HCT116 (cell line): ENCODE results near the gene FAM20C. TPM values are rescaled to one million over a fixed set of nuclear protein-coding genes. Genes with fewer than 3 reads are reported as not detected.

Source experiments
- ATAC-seq: fragments of 200-7000 bp; cut with Tn5 transposase; 2 replicates; pipeline ENCODE4 v1.9.1; 2020; ENCODE audit warnings: mild to moderate bottlenecking, moderate library complexity
- BruUV-seq: library from RNA; stranded (reverse); fragments of 400-500 nt; replicated peaks from 2 replicates; lab custom pipeline; 2021; lab: Mats Ljungman, UMichigan
- CTCF ChIA-PET: fragments of 300-600 bp; sonication (Branson Sonifier 250); formaldehyde crosslinking; loops from one replicate; lab custom pipeline; 2021; ENCODE audit warnings: antibody characterized with exemption; lab: Charles Lee
- POLR2A ChIA-PET: fragments of 300-600, 350-600 bp; sonication (Branson Sonifier 250); formaldehyde crosslinking; loops from one replicate; lab custom pipeline; 2021; ENCODE audit warnings: antibody characterized with exemption; lab: Charles Lee
- RAD21 ChIA-PET, 2 experiments: fragments of 300-600 bp; sonication (Branson Sonifier 250); formaldehyde crosslinking; loops; one replicate each; lab custom pipeline; 2023; ENCODE audit warnings: low total read pairs in 2 of 2; ENCODE audit not compliant: uncharacterized antibody in 2 of 2, unreplicated experiment in 2 of 2, low non-redundant PET in 1 of 2; lab: Charles Lee
- DNase-seq: peaks from one replicate; pipeline ENCODE4 v3.0.0-alpha.2; 2010; ENCODE audit warnings: low read depth, low spot score
- H2AFZ ChIP-seq: fragments of 200-600 bp; shearing (Covaris generic), sonication (generic); 2 replicates; pipeline ENCODE4 v1.6.1; 2017; ENCODE audit warnings: low read depth, mixed run types, mixed read lengths, antibody characterized with exemption, low read length; ENCODE audit not compliant: poor library complexity, severe bottlenecking
- H3K27ac ChIP-seq: 2 replicates; pipeline ENCODE4 v1.5.1; 2012; ENCODE audit warnings: low read depth, low read length
- H3K27me3 ChIP-seq: fragments of 200-600 bp; sonication (generic); 2 replicates; pipeline ENCODE4 v1.6.1; 2016; ENCODE audit warnings: mixed run types, low read length, mixed read lengths; ENCODE audit not compliant: insufficient read depth
- H3K36me3 ChIP-seq, 2 experiments: fragments of 200-500 bp in 1 of 2; fragments of 200-600 bp in 1 of 2; sonication (Bioruptor generic) in 1 of 2; sonication (generic) in 1 of 2; 2 replicates each; pipeline versions ENCODE4 v1.5.1 to v1.6.1; 2014 to 2016; ENCODE audit warnings: low read length in 2 of 2, inconsistent platforms in 1 of 2, mixed read lengths in 1 of 2, mixed run types in 1 of 2; ENCODE audit not compliant: insufficient read depth in 2 of 2, control insufficient read depth in 1 of 2
- H3K4me1 ChIP-seq, 2 experiments: fragments of 200-600 bp in 1 of 2; sonication (generic) in 1 of 2; 2 replicates each; pipeline versions ENCODE4 v1.5.1 to v1.6.1; 2012 to 2017; ENCODE audit warnings: low read length in 2 of 2, inconsistent platforms in 1 of 2, mild to moderate bottlenecking in 1 of 2, mixed read lengths in 1 of 2, mixed run types in 1 of 2, moderate library complexity in 1 of 2; ENCODE audit not compliant: insufficient read depth in 2 of 2, control insufficient read depth in 1 of 2
- H3K4me2 ChIP-seq: fragments of 200-600 bp; sonication (generic); 2 replicates; pipeline ENCODE4 v1.6.1; 2017; ENCODE audit warnings: mixed run types, low read length, mixed read lengths
- H3K4me3 ChIP-seq, 2 experiments: fragments of 200-600 bp in 1 of 2; sonication (generic) in 1 of 2; replicated peaks in 1 of 2; 2 replicates each; pipeline ENCODE4 v1.5.1; 2011 to 2016; ENCODE audit warnings: low read length in 2 of 2, control low read depth in 1 of 2, low read depth in 1 of 2, mild to moderate bottlenecking in 1 of 2, mixed read lengths in 1 of 2, mixed run types in 1 of 2
- H3K79me2 ChIP-seq: fragments of 200-600 bp; sonication (generic); 2 replicates; pipeline ENCODE4 v1.6.1; 2017; ENCODE audit warnings: mild to moderate bottlenecking, mixed run types, low read length, moderate library complexity, mixed read lengths; ENCODE audit not compliant: insufficient read depth
- H3K9ac ChIP-seq: fragments of 200-600 bp; sonication (generic); 2 replicates; pipeline ENCODE4 v1.6.1; 2016; ENCODE audit warnings: low read length, mixed read lengths
- H3K9me2 ChIP-seq: fragments of 200-600 bp; sonication (generic), shearing (Covaris generic); 2 replicates; pipeline ENCODE4 v1.6.1; 2017; ENCODE audit warnings: mixed run types, mild to moderate bottlenecking, moderate library complexity; ENCODE audit not compliant: insufficient read depth
- H3K9me3 ChIP-seq, 2 experiments: fragments of 200-500 bp in 1 of 2; fragments of 200-600 bp in 1 of 2; sonication (Bioruptor generic) in 1 of 2; sonication (generic) in 1 of 2; 2 replicates each; pipeline ENCODE4 v1.6.1; 2014 to 2017; ENCODE audit warnings: low read length in 2 of 2, mixed read lengths in 2 of 2, inconsistent platforms in 1 of 2, low read depth in 1 of 2, mild to moderate bottlenecking in 1 of 2, mixed run types in 1 of 2, moderate library complexity in 1 of 2; ENCODE audit not compliant: control insufficient read depth in 1 of 2, insufficient read depth in 1 of 2
- H4K20me1 ChIP-seq: fragments of 200-600 bp; sonication (generic), shearing (Covaris generic); 2 replicates; pipeline ENCODE4 v1.6.1; 2017; ENCODE audit warnings: mixed run types, mild to moderate bottlenecking, moderate library complexity; ENCODE audit not compliant: insufficient read depth
- CBX3 ChIP-seq: IDR thresholded peaks from 2 replicates; pipeline ENCODE4 v1.6.1; 2012; ENCODE audit warnings: low read depth
- EGR1 ChIP-seq: IDR thresholded peaks from 2 replicates; pipeline ENCODE4 v1.6.1; 2012; ENCODE audit warnings: low read depth
- ELF1 ChIP-seq: IDR thresholded peaks from 2 replicates; pipeline ENCODE4 v1.6.1; 2012; ENCODE audit warnings: low read depth, borderline replicate concordance
- EZH2 ChIP-seq: fragments of 200-600 bp; sonication (generic); IDR thresholded peaks from 2 replicates; pipeline ENCODE4 v1.6.1; 2017; ENCODE audit warnings: antibody characterized with exemption, mixed run types
- FOSL1 ChIP-seq: IDR thresholded peaks from 2 replicates; pipeline ENCODE4 v1.6.1; 2012; ENCODE audit warnings: low read depth
- JUND ChIP-seq: IDR thresholded peaks from 2 replicates; pipeline ENCODE4 v1.6.1; 2012
- POLR2A ChIP-seq: IDR thresholded peaks from 2 replicates; pipeline ENCODE4 v1.7.0; 2011; ENCODE audit warnings: borderline replicate concordance; ENCODE audit not compliant: insufficient read depth, insufficient read length; ENCODE audit errors: extremely low read depth
- POLR2AphosphoS5 ChIP-seq: IDR thresholded peaks from 2 replicates; pipeline ENCODE4 v1.6.1; 2011; ENCODE audit warnings: mild to moderate bottlenecking, low read depth, low read length, moderate library complexity
- RAD21 ChIP-seq: IDR thresholded peaks from 2 replicates; pipeline ENCODE4 v1.6.1; 2012; ENCODE audit warnings: low read depth, mild to moderate bottlenecking
- SP1 ChIP-seq: IDR thresholded peaks from 2 replicates; pipeline ENCODE4 v1.6.1; 2012; ENCODE audit warnings: low read depth
- SRF ChIP-seq: IDR thresholded peaks from 2 replicates; pipeline ENCODE4 v1.6.1; 2012; ENCODE audit warnings: low read depth
- TCF7L2 ChIP-seq: IDR thresholded peaks from 2 replicates; pipeline ENCODE4 v1.7.0; 2011; ENCODE audit warnings: borderline replicate concordance, inconsistent platforms; ENCODE audit not compliant: insufficient read depth, insufficient read length; ENCODE audit errors: extremely low read depth
- YY1 ChIP-seq: IDR thresholded peaks from 2 replicates; pipeline ENCODE4 v1.6.1; 2011; ENCODE audit warnings: low read length, low read depth, moderate library complexity, mild to moderate bottlenecking; ENCODE audit not compliant: insufficient replicate concordance; ENCODE audit errors: extremely low read depth
- ZFX ChIP-seq: fragments of 450-650 bp; IDR thresholded peaks from 2 replicates; pipeline ENCODE4 v1.6.1; 2017
- intact Hi-C: fragments of 100-400 bp; cut with micrococcal nuclease; formaldehyde crosslinking; loops from 2 replicates; pipeline ENCODE4 v1.10.0; 2022
- total RNA-seq: library from RNA; stranded (reverse); gene quantifications from one replicate; pipeline ENCODE4 v1.2.1, GENCODE V29; 2021; ENCODE audit not compliant: unreplicated experiment
- TF ChIP-seq, protein P1 (sequence below): IDR thresholded peaks from 2 replicates; pipeline ENCODE4 v1.6.1; 2012; ENCODE audit warnings: low read depth
- TF ChIP-seq, protein P2 (sequence below): IDR thresholded peaks from 2 replicates; pipeline ENCODE4 v1.6.1; 2011; ENCODE audit warnings: mild to moderate bottlenecking, low read length, moderate library complexity; ENCODE audit not compliant: insufficient replicate concordance; ENCODE audit errors: extremely low read depth

FAM20C gene
- total RNA-seq, 1 experiment from 2014 or later, result 27.1 TPM

DNA sequence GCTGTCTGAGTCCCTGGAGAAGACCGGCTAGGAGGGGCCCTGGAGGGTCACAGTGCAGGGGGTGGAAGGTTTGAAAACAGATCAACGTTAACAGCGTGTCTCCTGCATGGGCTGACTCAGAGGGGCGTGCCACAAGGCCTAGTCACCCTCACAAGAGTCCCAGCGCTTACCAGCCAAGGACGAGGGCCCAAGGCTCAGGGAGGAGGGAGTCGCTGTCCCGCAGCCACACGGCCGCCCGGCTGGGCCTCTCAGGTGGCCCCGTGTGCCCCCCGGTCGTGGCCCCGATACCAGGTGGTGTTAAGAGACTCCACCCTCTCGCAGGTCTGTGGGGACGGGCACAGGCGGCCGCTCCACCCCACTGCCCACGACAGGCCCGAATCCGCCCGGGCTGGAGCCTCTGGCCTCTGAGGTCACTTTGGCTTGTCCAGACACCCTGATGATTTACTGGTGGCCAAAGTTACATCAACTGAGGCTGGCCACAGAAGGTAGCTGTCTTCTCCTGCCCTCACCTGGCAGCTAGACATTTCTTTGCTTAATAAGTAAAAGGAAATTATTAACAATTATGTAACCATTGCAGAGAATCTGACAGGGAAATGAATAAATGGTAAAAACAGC lies 34.0 kb downstream of the FAM20C start:
- no TSS peak for BruUV-seq
- H3K4me3 ChIP-seq, result no peak overlapping the region
- H3K36me3 ChIP-seq, result no peaks in the 10 kb centered on the region
- TF ChIP-seq POLR2AphosphoS5 (no peak), ZFX (no peak), TCF7L2 (no peak), EGR1 (no peak), JUND (no peak), CBX3 (no peak), RAD21 (no peak)
- intact Hi-C loops, result no loop called here
- POLR2A ChIA-PET, result no interaction called here
- H3K4me1 ChIP-seq, result no peaks in the 10 kb centered on the region; a peak in 1 of 4 replicates
- RAD21 ChIA-PET, result no interaction called here
- no peak overlapping the region for H3K4me2 ChIP-seq
- 0 out of 2 replicates have a peak, but pooled peaks have one; percentile 38 for ATAC-seq
- H3K27me3 ChIP-seq, result no peaks in the 10 kb centered on the region
- no peak overlapping the region for H3K9ac ChIP-seq
- H3K9me2 ChIP-seq, result no peaks in the 10 kb centered on the region
- CTCF ChIA-PET, result no interaction called here
- no peaks in the 10 kb centered on the region for H4K20me1 ChIP-seq
- H3K9me3 ChIP-seq, result no peaks in the 10 kb centered on the region
- no peak overlapping the region for H3K27ac ChIP-seq
- no peak overlapping the region for H2AFZ ChIP-seq
- H3K79me2 ChIP-seq, result no peaks in the 10 kb centered on the region
- no peak for DNase-seq

DNA sequence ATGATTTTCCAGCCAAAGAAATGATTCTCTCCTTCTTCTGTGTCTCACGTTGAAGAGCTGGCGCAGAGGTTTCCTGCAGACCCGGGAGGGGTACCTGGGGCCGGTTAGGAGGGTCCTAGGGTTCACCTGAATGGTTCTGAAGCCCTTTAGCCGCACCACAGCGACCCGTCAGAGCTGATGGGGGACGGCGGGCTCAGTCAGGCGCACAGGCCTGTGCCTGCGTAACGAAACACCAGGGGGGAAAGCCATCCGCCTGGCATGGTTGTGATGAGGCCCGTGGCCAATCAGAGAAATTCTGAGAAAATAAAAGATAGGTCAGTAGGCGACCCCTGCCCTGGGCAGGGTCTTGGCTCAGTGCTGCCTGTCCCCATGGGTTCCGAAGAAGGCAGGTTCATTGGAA lies 35.6 kb downstream of the FAM20C start:
- ChIA-PET RAD21 (no interaction called here), CTCF (no interaction called here), POLR2A (no interaction called here)
- Histone ChIP-seq H3K27me3 (no peaks in the 10 kb centered on the region), H3K9me3 (no peaks in the 10 kb centered on the region), H3K4me3 (no peak overlapping the region), H3K4me1 (no peaks in the 10 kb centered on the region; a peak in 1 of 4 replicates), H3K9ac (no peak overlapping the region), H3K9me2 (no peaks in the 10 kb centered on the region), H2AFZ (no peak overlapping the region), H3K27ac (no peak overlapping the region), H3K79me2 (no peaks in the 10 kb centered on the region), H4K20me1 (no peaks in the 10 kb centered on the region), H3K36me3 (no peaks in the 10 kb centered on the region), H3K4me2 (no peak overlapping the region)
- no TSS peak for BruUV-seq
- DNase-seq (no peak), ATAC-seq (no peak)
- intact Hi-C loops, result no loop called here
- TF ChIP-seq ZFX, result no peak
- TF ChIP-seq EGR1, result no peak
- no peak for TF ChIP-seq RAD21
- TF ChIP-seq EZH2, result no peak
- no peak for TF ChIP-seq POLR2A
- no peak for TF ChIP-seq SRF
- TF ChIP-seq, protein P1, sequence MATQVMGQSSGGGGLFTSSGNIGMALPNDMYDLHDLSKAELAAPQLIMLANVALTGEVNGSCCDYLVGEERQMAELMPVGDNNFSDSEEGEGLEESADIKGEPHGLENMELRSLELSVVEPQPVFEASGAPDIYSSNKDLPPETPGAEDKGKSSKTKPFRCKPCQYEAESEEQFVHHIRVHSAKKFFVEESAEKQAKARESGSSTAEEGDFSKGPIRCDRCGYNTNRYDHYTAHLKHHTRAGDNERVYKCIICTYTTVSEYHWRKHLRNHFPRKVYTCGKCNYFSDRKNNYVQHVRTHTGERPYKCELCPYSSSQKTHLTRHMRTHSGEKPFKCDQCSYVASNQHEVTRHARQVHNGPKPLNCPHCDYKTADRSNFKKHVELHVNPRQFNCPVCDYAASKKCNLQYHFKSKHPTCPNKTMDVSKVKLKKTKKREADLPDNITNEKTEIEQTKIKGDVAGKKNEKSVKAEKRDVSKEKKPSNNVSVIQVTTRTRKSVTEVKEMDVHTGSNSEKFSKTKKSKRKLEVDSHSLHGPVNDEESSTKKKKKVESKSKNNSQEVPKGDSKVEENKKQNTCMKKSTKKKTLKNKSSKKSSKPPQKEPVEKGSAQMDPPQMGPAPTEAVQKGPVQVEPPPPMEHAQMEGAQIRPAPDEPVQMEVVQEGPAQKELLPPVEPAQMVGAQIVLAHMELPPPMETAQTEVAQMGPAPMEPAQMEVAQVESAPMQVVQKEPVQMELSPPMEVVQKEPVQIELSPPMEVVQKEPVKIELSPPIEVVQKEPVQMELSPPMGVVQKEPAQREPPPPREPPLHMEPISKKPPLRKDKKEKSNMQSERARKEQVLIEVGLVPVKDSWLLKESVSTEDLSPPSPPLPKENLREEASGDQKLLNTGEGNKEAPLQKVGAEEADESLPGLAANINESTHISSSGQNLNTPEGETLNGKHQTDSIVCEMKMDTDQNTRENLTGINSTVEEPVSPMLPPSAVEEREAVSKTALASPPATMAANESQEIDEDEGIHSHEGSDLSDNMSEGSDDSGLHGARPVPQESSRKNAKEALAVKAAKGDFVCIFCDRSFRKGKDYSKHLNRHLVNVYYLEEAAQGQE, result no peak
- TF ChIP-seq, protein P2, sequence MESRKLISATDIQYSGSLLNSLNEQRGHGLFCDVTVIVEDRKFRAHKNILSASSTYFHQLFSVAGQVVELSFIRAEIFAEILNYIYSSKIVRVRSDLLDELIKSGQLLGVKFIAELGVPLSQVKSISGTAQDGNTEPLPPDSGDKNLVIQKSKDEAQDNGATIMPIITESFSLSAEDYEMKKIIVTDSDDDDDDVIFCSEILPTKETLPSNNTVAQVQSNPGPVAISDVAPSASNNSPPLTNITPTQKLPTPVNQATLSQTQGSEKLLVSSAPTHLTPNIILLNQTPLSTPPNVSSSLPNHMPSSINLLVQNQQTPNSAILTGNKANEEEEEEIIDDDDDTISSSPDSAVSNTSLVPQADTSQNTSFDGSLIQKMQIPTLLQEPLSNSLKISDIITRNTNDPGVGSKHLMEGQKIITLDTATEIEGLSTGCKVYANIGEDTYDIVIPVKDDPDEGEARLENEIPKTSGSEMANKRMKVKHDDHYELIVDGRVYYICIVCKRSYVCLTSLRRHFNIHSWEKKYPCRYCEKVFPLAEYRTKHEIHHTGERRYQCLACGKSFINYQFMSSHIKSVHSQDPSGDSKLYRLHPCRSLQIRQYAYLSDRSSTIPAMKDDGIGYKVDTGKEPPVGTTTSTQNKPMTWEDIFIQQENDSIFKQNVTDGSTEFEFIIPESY, result no peak
- no peak for TF ChIP-seq YY1
- TF ChIP-seq ELF1, result no peak
- TF ChIP-seq CBX3, result no peak
- no peak for TF ChIP-seq FOSL1
- TF ChIP-seq SP1, result no peak
